CD4-positive, alpha-beta T cell (primary cell): ENCODE results near the gene NRXN3. TPM values are rescaled to one million over a fixed set of nuclear protein-coding genes. Genes with fewer than 3 reads are reported as not detected.

Source experiments
- ATAC-seq: fragments of 200-7000 bp; cut with Tn5 transposase; one replicate; pipeline ENCODE4 v1.10.0; 2022; ENCODE audit warnings: mild to moderate bottlenecking; ENCODE audit not compliant: poor library complexity
- CTCF ChIA-PET: fragments of 350-600 bp; sonication (Branson Sonifier 250); formaldehyde crosslinking; loops from one replicate; lab custom pipeline; 2021; ENCODE audit warnings: antibody characterized with exemption, inconsistent platforms; lab: Charles Lee
- POLR2A ChIA-PET: fragments of 350-600 bp; sonication (Branson Sonifier 250); formaldehyde crosslinking; loops from one replicate; lab custom pipeline; 2021; ENCODE audit warnings: antibody characterized with exemption, inconsistent platforms; lab: Charles Lee
- DNase-seq, 14 experiments: peaks; one replicate each; pipeline ENCODE4 v3.0.0-alpha.2; 2013 to 2020; ENCODE audit warnings: mixed read lengths in 2 of 14
- H3K27ac ChIP-seq, 2 donors: one replicate each; pipeline versions ENCODE4 v1.5.1 to v1.7.0; 2013; ENCODE audit warnings: low read length in 2 of 2, low read depth in 1 of 2, mild to moderate bottlenecking in 1 of 2
- H3K27me3 ChIP-seq, 2 experiments: 1 replicate in 1 of 2; 2 replicates in 1 of 2; pipeline versions ENCODE4 v1.6.1 to v1.7.0; 2013; ENCODE audit warnings: low read length in 2 of 2, control low read depth in 1 of 2, mild to moderate bottlenecking in 1 of 2, moderate library complexity in 1 of 2; ENCODE audit not compliant: insufficient read depth in 2 of 2, control insufficient read depth in 1 of 2
- H3K36me3 ChIP-seq: one replicate; pipeline ENCODE4 v1.6.1; 2013; ENCODE audit warnings: low read length, control low read depth; ENCODE audit not compliant: insufficient read depth
- H3K4me1 ChIP-seq: one replicate; pipeline ENCODE4 v1.6.1; 2013; ENCODE audit warnings: low read length, control low read depth; ENCODE audit not compliant: insufficient read depth
- H3K4me3 ChIP-seq: one replicate; pipeline ENCODE4 v1.5.1; 2013; ENCODE audit warnings: mild to moderate bottlenecking, low read length, moderate library complexity
- H3K9me3 ChIP-seq, 2 experiments: 1 replicate in 1 of 2; 2 replicates in 1 of 2; pipeline versions ENCODE4 v1.6.1 to v1.7.0; 2013; ENCODE audit warnings: low read length in 2 of 2, mild to moderate bottlenecking in 2 of 2, control low read depth in 1 of 2, moderate library complexity in 1 of 2; ENCODE audit not compliant: control insufficient read depth in 1 of 2, insufficient read depth in 1 of 2
- H3K27ac Mint-ChIP-seq: one replicate; pipeline ENCODE4 v1.8.0; 2020; ENCODE audit warnings: mixed read lengths
- H3K27me3 Mint-ChIP-seq: one replicate; pipeline ENCODE4 v1.8.0; 2021; ENCODE audit warnings: mixed read lengths
- H3K36me3 Mint-ChIP-seq: one replicate; pipeline ENCODE4 v1.8.0; 2021; ENCODE audit warnings: low read depth, mixed read lengths
- H3K4me1 Mint-ChIP-seq: one replicate; pipeline ENCODE4 v1.8.0; 2021; ENCODE audit warnings: low read depth, mixed read lengths
- H3K4me3 Mint-ChIP-seq: one replicate; pipeline ENCODE4 v1.8.0; 2020; ENCODE audit warnings: mild to moderate bottlenecking, mixed read lengths
- H3K9me3 Mint-ChIP-seq: one replicate; pipeline ENCODE4 v1.8.0; 2020; ENCODE audit warnings: mixed read lengths
- intact Hi-C, 2 experiments: fragments of 100-400 bp; cut with DNase I in 1 of 2; cut with micrococcal nuclease in 1 of 2; formaldehyde crosslinking; loops; one replicate each; pipeline versions ENCODE4 v1.15.1 to v1.9.0; 2023 to 2025; cut with DNase I, micrococcal nuclease
- total RNA-seq, 174 experiments: library from RNA in 2 of 174; stranded (reverse) in 2 of 174; gene quantifications; one replicate each; pipeline ENCODE4 v1.2.3 and lab custom pipeline; 2021 to 2026
- TF ChIP-seq, protein P1 (sequence below): fragments of 200-600 bp; IDR thresholded peaks from one replicate; pipeline ENCODE4 v1.8.0; 2022; ENCODE audit warnings: antibody characterized with exemption, mild to moderate bottlenecking

NRXN3 gene
- total RNA-seq, 2 experiments from 2014 or later = not detected

DNA sequence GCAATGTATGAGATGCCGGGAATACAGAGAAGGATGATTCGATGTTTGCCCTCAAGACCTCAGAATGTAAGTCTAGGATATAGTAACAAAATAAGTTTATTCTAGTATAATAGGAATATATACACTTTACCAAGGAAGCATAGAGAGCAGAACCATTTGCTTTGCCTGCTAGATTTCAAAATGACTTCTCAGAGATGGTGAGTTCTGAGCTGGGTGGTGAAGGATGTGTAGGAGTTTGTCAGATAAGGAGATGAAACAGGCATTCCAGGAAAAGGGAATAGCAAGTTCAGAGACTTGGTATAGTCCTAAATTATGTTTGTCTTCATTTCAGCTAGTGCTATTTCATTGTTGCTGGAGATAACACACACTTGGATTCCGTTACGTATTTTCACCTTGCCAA is 1385.3 kb downstream of the NRXN3 start:
- CTCF ChIA-PET = no interaction called here
- Mint-ChIP-seq H3K36me3 (no peaks in the 10 kb centered on the region), H3K9me3 (peaks cover 8% of the 10 kb centered on the region), H3K27ac (no peak overlapping the region), H3K27me3 (no peaks in the 10 kb centered on the region), H3K4me3 (no peak overlapping the region), H3K4me1 (no peaks in the 10 kb centered on the region)
- intact Hi-C loops = no loop called here
- no peaks in the 10 kb centered on the region for H3K9me3 ChIP-seq
- H3K4me1 ChIP-seq = no peaks in the 10 kb centered on the region
- TF ChIP-seq, protein P1, sequence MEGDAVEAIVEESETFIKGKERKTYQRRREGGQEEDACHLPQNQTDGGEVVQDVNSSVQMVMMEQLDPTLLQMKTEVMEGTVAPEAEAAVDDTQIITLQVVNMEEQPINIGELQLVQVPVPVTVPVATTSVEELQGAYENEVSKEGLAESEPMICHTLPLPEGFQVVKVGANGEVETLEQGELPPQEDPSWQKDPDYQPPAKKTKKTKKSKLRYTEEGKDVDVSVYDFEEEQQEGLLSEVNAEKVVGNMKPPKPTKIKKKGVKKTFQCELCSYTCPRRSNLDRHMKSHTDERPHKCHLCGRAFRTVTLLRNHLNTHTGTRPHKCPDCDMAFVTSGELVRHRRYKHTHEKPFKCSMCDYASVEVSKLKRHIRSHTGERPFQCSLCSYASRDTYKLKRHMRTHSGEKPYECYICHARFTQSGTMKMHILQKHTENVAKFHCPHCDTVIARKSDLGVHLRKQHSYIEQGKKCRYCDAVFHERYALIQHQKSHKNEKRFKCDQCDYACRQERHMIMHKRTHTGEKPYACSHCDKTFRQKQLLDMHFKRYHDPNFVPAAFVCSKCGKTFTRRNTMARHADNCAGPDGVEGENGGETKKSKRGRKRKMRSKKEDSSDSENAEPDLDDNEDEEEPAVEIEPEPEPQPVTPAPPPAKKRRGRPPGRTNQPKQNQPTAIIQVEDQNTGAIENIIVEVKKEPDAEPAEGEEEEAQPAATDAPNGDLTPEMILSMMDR = no peak
- no peak overlapping the region for H3K27ac ChIP-seq
- POLR2A ChIA-PET = no interaction called here
- no peaks in the 10 kb centered on the region for H3K27me3 ChIP-seq
- H3K36me3 ChIP-seq = no peaks in the 10 kb centered on the region
- H3K4me3 ChIP-seq = no peak overlapping the region
- ATAC-seq = no peak
- no peak for DNase-seq

DNA sequence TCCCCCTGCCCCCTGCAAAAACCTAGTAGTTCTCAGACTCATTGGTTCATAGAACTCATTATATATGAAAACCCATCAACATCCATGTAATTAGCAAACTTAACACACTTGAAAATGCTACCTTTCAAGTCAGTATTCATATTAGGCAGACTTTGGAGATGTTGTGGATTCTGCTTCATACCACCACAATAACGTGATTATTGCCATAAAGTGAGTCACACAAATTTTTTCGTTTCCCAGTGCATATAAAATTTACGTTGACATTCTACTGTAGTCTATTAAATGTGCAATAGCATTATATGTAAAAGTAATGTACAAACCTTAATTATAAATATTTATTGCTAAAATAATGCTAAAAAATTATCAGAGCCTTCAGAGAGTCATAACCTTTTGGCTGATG is 1387.1 kb downstream of the NRXN3 start:
- Histone ChIP-seq H3K9me3 (no peaks in the 10 kb centered on the region), H3K4me1 (no peaks in the 10 kb centered on the region), H3K36me3 (no peaks in the 10 kb centered on the region), H3K4me3 (no peak overlapping the region), H3K27ac (no peak overlapping the region), H3K27me3 (no peaks in the 10 kb centered on the region)
- Mint-ChIP-seq H3K4me1 (no peaks in the 10 kb centered on the region), H3K27ac (no peak overlapping the region), H3K27me3 (no peaks in the 10 kb centered on the region), H3K4me3 (no peak overlapping the region), H3K36me3 (no peaks in the 10 kb centered on the region), H3K9me3 (peaks cover 12% of the 10 kb centered on the region)
- intact Hi-C loops = no loop called here
- ATAC-seq = no peak
- ChIA-PET POLR2A (no interaction called here), CTCF (no interaction called here)
- no peak for DNase-seq
- TF ChIP-seq, protein P1 = no peak

DNA sequence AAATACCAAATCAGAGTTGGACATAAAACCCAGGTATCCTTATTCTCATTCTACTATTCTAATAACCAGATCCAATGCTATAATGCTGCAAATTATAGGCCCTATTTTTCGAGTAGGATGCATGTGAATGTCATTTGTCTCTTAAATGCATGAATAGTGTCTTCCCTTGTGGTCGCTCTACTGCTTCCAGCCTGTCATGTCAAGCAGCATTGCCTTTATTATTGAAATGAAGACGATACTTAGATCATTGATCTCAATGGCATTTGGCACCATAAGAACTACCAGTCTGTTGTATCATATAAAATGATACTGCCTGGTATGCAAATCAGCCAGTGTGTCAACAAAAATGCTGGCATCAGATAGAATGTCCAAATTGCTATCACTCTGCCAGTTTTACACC is 1392.0 kb downstream of the NRXN3 start:
- Mint-ChIP-seq H3K4me3 (no peak overlapping the region), H3K27ac (no peak overlapping the region), H3K9me3 (peaks cover 4% of the 10 kb centered on the region), H3K27me3 (no peaks in the 10 kb centered on the region), H3K36me3 (no peaks in the 10 kb centered on the region), H3K4me1 (no peaks in the 10 kb centered on the region)
- no peak for DNase-seq
- Histone ChIP-seq H3K4me3 (no peak overlapping the region), H3K9me3 (no peaks in the 10 kb centered on the region), H3K4me1 (no peaks in the 10 kb centered on the region), H3K27me3 (no peaks in the 10 kb centered on the region), H3K27ac (no peak overlapping the region), H3K36me3 (no peaks in the 10 kb centered on the region)
- intact Hi-C loops = no loop called here
- TF ChIP-seq, protein P1 = no peak
- ATAC-seq = no peak
- ChIA-PET POLR2A (no interaction called here), CTCF (no interaction called here)
